Endothelial cell (in vitro differentiated cells): ENCODE measurements around the gene ST8SIA4. TPM values are rescaled to one million over a fixed set of nuclear protein-coding genes. Genes with fewer than 3 reads are reported as not detected.

ENCODE experiments used
- DNase-seq: peaks from one replicate; pipeline ENCODE4 v3.0.0; 2021; ENCODE audit warnings: low spot score
- H3K27ac Mint-ChIP-seq: one replicate; pipeline ENCODE4 v1.8.0; 2021; ENCODE audit warnings: mixed read lengths, inconsistent platforms; ENCODE audit not compliant: unreplicated experiment
- H3K27me3 Mint-ChIP-seq: one replicate; pipeline ENCODE4 v1.8.0; 2021; ENCODE audit warnings: mild to moderate bottlenecking, moderate library complexity, mixed read lengths, inconsistent platforms; ENCODE audit not compliant: unreplicated experiment
- H3K36me3 Mint-ChIP-seq: one replicate; pipeline ENCODE4 v1.8.0; 2021; ENCODE audit warnings: mild to moderate bottlenecking, low read depth, mixed read lengths, inconsistent platforms; ENCODE audit not compliant: unreplicated experiment
- H3K4me1 Mint-ChIP-seq: one replicate; pipeline ENCODE4 v1.8.0; 2021; ENCODE audit warnings: mild to moderate bottlenecking, mixed read lengths, inconsistent platforms; ENCODE audit not compliant: unreplicated experiment
- H3K4me3 Mint-ChIP-seq: one replicate; pipeline ENCODE4 v1.8.0; 2021; ENCODE audit warnings: mild to moderate bottlenecking, mixed read lengths, inconsistent platforms; ENCODE audit not compliant: unreplicated experiment
- H3K9me3 Mint-ChIP-seq: one replicate; pipeline ENCODE4 v1.8.0; 2021; ENCODE audit warnings: mixed read lengths, inconsistent platforms; ENCODE audit not compliant: unreplicated experiment
- total RNA-seq: library from RNA; stranded (reverse); fragmentation: NEBNext Ultra II Directional; extraction: Animal tissue kit (Norgen Biotek cat#: 25700); gene quantifications from one replicate; pipeline ENCODE4 v1.2.1, GENCODE V29; 2021; ENCODE audit not compliant: unreplicated experiment
- TF ChIP-seq, protein P1 (sequence below): fragments of 200-600 bp; sonication (generic); IDR thresholded peaks from one replicate; pipeline ENCODE4 v1.5.0; 2021; ENCODE audit warnings: antibody characterized with exemption; ENCODE audit not compliant: unreplicated experiment

The ST8SIA4 gene
- total RNA-seq, 1 donor from 2014 or later: 30.3 TPM

DNA sequence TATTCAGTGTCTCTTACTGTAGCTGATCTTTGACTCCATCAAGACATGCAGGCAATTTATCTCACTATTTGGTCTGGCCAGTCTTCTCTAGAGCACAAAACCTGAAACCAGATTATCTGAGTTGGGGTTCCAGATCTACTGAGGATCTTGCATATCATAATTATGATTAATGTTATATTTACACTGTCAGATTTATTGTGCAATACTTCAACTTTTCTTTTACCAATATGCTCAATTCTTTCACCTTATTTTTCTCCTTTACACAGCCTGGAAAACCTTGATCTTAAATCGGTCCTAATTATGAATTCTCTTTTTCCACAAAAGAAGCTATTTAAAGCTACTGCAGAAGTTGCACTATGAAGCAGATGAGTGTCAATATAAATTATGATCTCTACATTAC lies 140.1 kb downstream of the ST8SIA4 start:
- H3K36me3 Mint-ChIP-seq: no peaks in the 10 kb centered on the region
- H3K4me1 Mint-ChIP-seq: no peaks in the 10 kb centered on the region
- no peak overlapping the region for H3K27ac Mint-ChIP-seq
- no peaks in the 10 kb centered on the region for H3K9me3 Mint-ChIP-seq
- DNase-seq: no peak
- H3K27me3 Mint-ChIP-seq: no peaks in the 10 kb centered on the region
- H3K4me3 Mint-ChIP-seq: no peak overlapping the region
- TF ChIP-seq, protein P1, sequence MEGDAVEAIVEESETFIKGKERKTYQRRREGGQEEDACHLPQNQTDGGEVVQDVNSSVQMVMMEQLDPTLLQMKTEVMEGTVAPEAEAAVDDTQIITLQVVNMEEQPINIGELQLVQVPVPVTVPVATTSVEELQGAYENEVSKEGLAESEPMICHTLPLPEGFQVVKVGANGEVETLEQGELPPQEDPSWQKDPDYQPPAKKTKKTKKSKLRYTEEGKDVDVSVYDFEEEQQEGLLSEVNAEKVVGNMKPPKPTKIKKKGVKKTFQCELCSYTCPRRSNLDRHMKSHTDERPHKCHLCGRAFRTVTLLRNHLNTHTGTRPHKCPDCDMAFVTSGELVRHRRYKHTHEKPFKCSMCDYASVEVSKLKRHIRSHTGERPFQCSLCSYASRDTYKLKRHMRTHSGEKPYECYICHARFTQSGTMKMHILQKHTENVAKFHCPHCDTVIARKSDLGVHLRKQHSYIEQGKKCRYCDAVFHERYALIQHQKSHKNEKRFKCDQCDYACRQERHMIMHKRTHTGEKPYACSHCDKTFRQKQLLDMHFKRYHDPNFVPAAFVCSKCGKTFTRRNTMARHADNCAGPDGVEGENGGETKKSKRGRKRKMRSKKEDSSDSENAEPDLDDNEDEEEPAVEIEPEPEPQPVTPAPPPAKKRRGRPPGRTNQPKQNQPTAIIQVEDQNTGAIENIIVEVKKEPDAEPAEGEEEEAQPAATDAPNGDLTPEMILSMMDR: no peak

DNA sequence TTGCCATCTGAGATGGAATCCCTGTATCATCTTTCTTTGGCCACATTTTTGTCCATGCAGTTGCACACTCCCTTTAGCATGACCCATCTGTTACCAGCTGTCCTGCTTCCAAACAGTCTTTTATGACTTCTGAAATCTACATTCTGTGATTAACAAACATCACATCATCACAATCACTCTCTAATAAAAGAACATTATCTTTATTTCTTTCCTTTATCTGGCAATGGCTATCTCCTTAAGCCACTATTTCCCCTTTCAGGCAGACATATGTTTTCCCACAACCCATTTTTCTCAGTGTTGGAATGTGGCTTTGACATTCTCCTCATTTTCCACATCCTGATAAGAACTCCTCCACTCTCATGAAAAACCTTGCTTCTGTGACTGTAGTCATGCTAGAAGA lies 141.0 kb downstream of the ST8SIA4 start:
- Mint-ChIP-seq H3K4me3 (no peak overlapping the region), H3K27me3 (no peaks in the 10 kb centered on the region), H3K9me3 (no peaks in the 10 kb centered on the region), H3K36me3 (no peaks in the 10 kb centered on the region), H3K27ac (no peak overlapping the region), H3K4me1 (no peaks in the 10 kb centered on the region)
- DNase-seq: no peak
- TF ChIP-seq, protein P1: no peak

DNA sequence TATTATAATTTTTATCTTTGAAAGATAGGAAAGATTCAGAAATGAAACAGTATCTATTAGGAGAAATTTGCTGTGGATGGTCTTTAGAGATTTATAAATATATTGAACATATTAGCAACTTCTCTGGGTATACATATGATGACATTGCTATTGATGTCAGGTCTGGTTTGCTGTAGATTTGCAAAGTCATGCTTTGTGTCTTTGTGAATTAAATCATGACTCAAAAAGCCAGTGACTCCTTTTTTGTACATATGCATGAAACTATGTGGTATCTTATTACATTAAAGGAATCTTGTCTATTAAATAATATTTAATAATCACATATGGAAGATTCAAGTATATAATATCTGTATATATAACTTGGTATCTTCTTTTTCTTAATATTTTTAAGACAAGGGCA lies 141.9 kb downstream of the ST8SIA4 start:
- Mint-ChIP-seq H3K27me3 (no peaks in the 10 kb centered on the region), H3K4me1 (no peaks in the 10 kb centered on the region), H3K4me3 (no peak overlapping the region), H3K27ac (no peak overlapping the region), H3K36me3 (no peaks in the 10 kb centered on the region), H3K9me3 (no peaks in the 10 kb centered on the region)
- TF ChIP-seq, protein P1: no peak
- no peak for DNase-seq

DNA sequence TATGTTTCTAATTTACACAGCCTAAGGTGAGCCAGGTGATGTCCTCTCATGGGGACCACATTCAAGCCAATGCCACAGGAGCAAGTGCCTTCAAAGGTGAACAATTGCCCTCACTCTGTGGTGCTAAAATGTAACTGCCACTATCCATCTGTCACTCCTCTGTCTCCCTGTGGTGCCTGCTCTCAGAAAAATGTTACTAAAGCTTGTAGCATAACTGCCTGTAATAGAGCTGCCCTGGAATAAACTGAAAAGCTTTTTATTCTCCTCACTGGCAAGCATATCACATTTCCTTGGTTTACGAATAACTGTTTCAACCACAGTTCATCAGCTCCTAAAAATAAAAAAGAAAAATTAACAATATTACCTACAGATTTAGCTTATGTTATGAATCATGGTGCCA lies 142.4 kb downstream of the ST8SIA4 start:
- Mint-ChIP-seq H3K27me3 (no peaks in the 10 kb centered on the region), H3K9me3 (no peaks in the 10 kb centered on the region), H3K4me1 (no peaks in the 10 kb centered on the region), H3K4me3 (no peak overlapping the region), H3K36me3 (no peaks in the 10 kb centered on the region), H3K27ac (no peak overlapping the region)
- TF ChIP-seq, protein P1: no peak
- no peak for DNase-seq

DNA sequence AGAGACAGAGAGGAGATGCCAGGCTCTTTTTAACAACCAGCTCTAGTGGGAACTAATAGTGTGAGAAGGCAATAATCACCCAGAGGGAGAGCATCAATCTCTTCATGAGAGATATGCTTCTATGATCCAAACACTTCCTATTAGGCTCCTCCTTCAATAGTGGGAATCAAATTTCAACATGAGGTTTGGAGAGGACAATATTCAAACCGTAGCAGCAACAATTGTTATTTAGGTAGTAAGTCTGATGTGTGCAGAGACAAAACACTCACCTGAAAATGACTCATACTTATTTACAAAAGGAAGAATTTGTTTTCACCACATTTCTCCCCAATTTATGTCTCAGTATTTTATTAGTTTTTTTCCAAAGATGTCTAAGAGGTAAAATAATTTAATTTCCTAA lies 144.3 kb downstream of the ST8SIA4 start:
- Mint-ChIP-seq H3K36me3 (no peaks in the 10 kb centered on the region), H3K27ac (no peak overlapping the region), H3K4me3 (no peak overlapping the region), H3K9me3 (no peaks in the 10 kb centered on the region), H3K27me3 (no peaks in the 10 kb centered on the region), H3K4me1 (no peaks in the 10 kb centered on the region)
- no peak for DNase-seq
- TF ChIP-seq, protein P1: no peak
